OCI-LY1 (cell line): ENCODE measurements around the gene KRT12.

ENCODE experiments used
- EZH2 ChIP-seq: fragments of 200-600 bp; sonication (generic), shearing (Covaris generic); IDR thresholded peaks from 2 replicates; pipeline ENCODE4 v1.8.0; 2017; ENCODE audit warnings: borderline replicate concordance, mixed run types, mild to moderate bottlenecking, antibody characterized with exemption, low read length, moderate library complexity, mixed read lengths
- TF ChIP-seq, protein P1 (sequence below): fragments of 200-600 bp; sonication (generic), shearing (Covaris generic); IDR thresholded peaks from 2 replicates; pipeline ENCODE4 v1.5.1; 2017; ENCODE audit warnings: mild to moderate bottlenecking, antibody characterized with exemption, low read length, moderate library complexity, mixed read lengths

DNA sequence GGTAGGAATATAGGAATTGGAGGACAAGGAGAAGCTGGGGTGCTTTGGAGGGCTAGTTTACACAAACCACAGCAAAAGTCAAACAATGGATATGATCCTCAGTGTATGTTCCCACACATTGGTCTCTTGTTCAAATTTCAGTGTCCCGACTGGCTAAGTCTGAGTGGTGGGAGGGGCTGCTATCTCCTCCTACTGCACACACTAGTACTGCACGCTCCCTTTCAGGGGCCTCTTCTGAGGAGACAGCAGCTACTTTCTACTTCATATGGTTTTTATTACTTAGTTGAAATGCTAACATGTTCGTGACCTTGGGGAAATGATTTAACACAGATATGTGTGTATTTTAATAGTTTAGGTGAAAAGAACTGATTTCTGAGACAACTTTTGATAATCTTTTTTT, 25.8 kb downstream of the KRT12 start:
- TF ChIP-seq, protein P1, sequence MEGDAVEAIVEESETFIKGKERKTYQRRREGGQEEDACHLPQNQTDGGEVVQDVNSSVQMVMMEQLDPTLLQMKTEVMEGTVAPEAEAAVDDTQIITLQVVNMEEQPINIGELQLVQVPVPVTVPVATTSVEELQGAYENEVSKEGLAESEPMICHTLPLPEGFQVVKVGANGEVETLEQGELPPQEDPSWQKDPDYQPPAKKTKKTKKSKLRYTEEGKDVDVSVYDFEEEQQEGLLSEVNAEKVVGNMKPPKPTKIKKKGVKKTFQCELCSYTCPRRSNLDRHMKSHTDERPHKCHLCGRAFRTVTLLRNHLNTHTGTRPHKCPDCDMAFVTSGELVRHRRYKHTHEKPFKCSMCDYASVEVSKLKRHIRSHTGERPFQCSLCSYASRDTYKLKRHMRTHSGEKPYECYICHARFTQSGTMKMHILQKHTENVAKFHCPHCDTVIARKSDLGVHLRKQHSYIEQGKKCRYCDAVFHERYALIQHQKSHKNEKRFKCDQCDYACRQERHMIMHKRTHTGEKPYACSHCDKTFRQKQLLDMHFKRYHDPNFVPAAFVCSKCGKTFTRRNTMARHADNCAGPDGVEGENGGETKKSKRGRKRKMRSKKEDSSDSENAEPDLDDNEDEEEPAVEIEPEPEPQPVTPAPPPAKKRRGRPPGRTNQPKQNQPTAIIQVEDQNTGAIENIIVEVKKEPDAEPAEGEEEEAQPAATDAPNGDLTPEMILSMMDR, result no peak
- no peak for TF ChIP-seq EZH2
